Calu3 (cell line): ENCODE results near the gene DLGAP1. TPM values are rescaled to one million over a fixed set of nuclear protein-coding genes. Genes with fewer than 3 reads are reported as not detected.

Experiments used
- BruUV-seq: library from RNA; stranded (reverse); fragments of 400-500 nt; replicated peaks from 2 replicates; lab custom pipeline; 2021; lab: Mats Ljungman, UMichigan
- CTCF ChIA-PET: fragments of 300-600 bp; sonication (Branson Sonifier 250); formaldehyde crosslinking; loops from one replicate; lab custom pipeline; 2022; ENCODE audit warnings: antibody characterized with exemption; lab: Charles Lee
- DNase-seq: peaks from one replicate; pipeline ENCODE4 v3.0.0; 2022
- H3K27ac Mint-ChIP-seq: one replicate; pipeline ENCODE4 v1.8.0; 2022; ENCODE audit warnings: mixed read lengths; ENCODE audit not compliant: unreplicated experiment
- H3K27me3 Mint-ChIP-seq: one replicate; pipeline ENCODE4 v1.8.0; 2022; ENCODE audit warnings: mixed read lengths; ENCODE audit not compliant: unreplicated experiment
- H3K36me3 Mint-ChIP-seq: one replicate; pipeline ENCODE4 v1.8.0; 2022; ENCODE audit warnings: mild to moderate bottlenecking, moderate library complexity, mixed read lengths; ENCODE audit not compliant: insufficient read depth, unreplicated experiment
- H3K4me1 Mint-ChIP-seq: one replicate; pipeline ENCODE4 v1.8.0; 2022; ENCODE audit warnings: mild to moderate bottlenecking, low read depth, mixed read lengths; ENCODE audit not compliant: unreplicated experiment
- H3K4me3 Mint-ChIP-seq: one replicate; pipeline ENCODE4 v1.8.0; 2022; ENCODE audit warnings: mild to moderate bottlenecking, low read depth, moderate library complexity, mixed read lengths; ENCODE audit not compliant: unreplicated experiment
- H3K9me3 Mint-ChIP-seq: one replicate; pipeline ENCODE4 v1.8.0; 2022; ENCODE audit warnings: low read depth, mixed read lengths; ENCODE audit not compliant: unreplicated experiment
- intact Hi-C: fragments of 100-400 bp; cut with micrococcal nuclease; formaldehyde crosslinking; loops from one replicate; pipeline ENCODE4 v1.10.0; 2022; ENCODE audit not compliant: unreplicated experiment
- total RNA-seq: library from RNA; stranded (reverse); gene quantifications from 2 replicates; pipeline ENCODE4 v1.2.3, GENCODE V29; 2022
- TF ChIP-seq, protein P1 (sequence below): fragments of 200-600 bp; IDR thresholded peaks from one replicate; pipeline ENCODE4 v1.8.0; 2022; ENCODE audit warnings: antibody characterized with exemption; ENCODE audit not compliant: unreplicated experiment

The DLGAP1 gene
- total RNA-seq, 1 experiment from 2014 or later = 9.0 TPM

DNA sequence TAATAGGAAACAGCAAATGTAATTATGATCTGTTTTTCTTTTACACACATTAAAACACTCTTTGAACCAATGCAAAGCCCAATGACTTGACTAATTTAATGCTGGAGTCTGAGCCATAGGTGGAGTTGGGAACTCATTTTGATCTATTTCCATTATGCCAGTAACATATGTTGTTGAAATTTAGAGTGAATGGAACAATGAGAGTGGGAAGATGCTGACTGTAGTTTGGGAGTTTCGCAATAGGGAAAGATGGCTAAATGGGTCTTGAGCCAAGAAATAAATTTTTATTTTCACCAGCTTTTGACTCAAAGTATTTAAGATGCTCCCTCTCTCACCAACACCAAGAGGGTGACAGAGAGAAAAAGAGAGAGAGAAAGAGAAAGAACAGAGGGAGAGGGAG is 246.7 kb downstream of the DLGAP1 start:
- H3K36me3 Mint-ChIP-seq = no peaks in the 10 kb centered on the region
- H3K4me1 Mint-ChIP-seq = no peaks in the 10 kb centered on the region
- TF ChIP-seq, protein P1, sequence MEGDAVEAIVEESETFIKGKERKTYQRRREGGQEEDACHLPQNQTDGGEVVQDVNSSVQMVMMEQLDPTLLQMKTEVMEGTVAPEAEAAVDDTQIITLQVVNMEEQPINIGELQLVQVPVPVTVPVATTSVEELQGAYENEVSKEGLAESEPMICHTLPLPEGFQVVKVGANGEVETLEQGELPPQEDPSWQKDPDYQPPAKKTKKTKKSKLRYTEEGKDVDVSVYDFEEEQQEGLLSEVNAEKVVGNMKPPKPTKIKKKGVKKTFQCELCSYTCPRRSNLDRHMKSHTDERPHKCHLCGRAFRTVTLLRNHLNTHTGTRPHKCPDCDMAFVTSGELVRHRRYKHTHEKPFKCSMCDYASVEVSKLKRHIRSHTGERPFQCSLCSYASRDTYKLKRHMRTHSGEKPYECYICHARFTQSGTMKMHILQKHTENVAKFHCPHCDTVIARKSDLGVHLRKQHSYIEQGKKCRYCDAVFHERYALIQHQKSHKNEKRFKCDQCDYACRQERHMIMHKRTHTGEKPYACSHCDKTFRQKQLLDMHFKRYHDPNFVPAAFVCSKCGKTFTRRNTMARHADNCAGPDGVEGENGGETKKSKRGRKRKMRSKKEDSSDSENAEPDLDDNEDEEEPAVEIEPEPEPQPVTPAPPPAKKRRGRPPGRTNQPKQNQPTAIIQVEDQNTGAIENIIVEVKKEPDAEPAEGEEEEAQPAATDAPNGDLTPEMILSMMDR = no peak
- peaks cover 33% of the 10 kb centered on the region for H3K27me3 Mint-ChIP-seq
- DNase-seq = no peak
- intact Hi-C loops = no loop called here
- CTCF ChIA-PET = no interaction called here
- H3K27ac Mint-ChIP-seq = no peak overlapping the region
- H3K4me3 Mint-ChIP-seq = no peak overlapping the region
- BruUV-seq = no TSS peak
- no peaks in the 10 kb centered on the region for H3K9me3 Mint-ChIP-seq

DNA sequence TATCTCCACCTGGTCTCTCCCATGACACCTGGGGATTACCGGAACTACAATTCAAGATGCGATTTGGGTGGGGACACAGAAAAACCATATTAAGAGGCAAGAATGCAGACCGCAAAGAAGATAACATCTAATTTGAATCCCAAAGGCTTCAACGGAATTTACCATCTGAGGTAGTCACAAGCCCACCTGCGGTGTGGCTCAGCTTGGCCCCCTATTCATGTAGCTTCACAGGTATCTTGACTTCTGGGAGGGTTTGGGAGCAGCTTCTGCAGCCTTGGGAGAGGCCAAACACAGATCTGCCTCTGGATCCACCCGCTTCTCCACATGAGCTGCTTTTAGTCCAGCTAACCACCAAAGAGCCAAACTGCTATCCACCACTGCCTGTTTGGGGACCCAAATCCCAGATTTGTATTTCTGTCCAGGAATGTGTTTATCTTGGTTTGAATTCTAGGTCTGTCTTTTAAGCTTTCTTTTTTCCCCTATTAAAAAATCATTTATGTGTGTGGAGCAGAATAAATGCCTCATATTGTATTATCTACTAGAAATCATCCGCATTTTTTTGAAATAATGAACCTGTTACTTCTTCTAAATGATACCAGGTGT is 247.6 kb downstream of the DLGAP1 start:
- Mint-ChIP-seq H3K36me3 (no peaks in the 10 kb centered on the region), H3K4me3 (no peak overlapping the region), H3K4me1 (no peaks in the 10 kb centered on the region), H3K27me3 (peaks cover 28% of the 10 kb centered on the region), H3K9me3 (no peaks in the 10 kb centered on the region), H3K27ac (no peak overlapping the region)
- TF ChIP-seq, protein P1 = no peak
- intact Hi-C loops = no loop called here
- CTCF ChIA-PET = no interaction called here
- DNase-seq = no peak
- no TSS peak for BruUV-seq

DNA sequence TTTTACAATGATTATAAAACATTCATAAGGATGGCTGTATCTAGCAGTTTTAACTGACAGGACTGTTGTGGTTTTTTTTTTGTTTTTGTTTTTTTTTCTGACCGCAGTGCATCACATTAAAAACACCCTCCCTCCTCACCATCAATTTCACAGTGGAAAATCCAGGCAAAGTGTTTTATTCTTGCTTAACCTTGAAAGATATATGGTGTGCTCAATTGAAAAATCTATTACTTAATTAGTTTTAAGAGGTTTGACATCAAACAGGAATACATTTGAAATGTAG is 250.7 kb downstream of the DLGAP1 start:
- H3K4me1 Mint-ChIP-seq = no peaks in the 10 kb centered on the region
- CTCF ChIA-PET = no interaction called here
- H3K9me3 Mint-ChIP-seq = no peaks in the 10 kb centered on the region
- no TSS peak for BruUV-seq
- H3K27ac Mint-ChIP-seq = no peak overlapping the region
- TF ChIP-seq, protein P1 = no peak
- peaks cover 28% of the 10 kb centered on the region for H3K27me3 Mint-ChIP-seq
- intact Hi-C loops = no loop called here
- no peak for DNase-seq
- no peak overlapping the region for H3K4me3 Mint-ChIP-seq
- H3K36me3 Mint-ChIP-seq = no peaks in the 10 kb centered on the region

- CTCF ChIA-PET = no interaction called here
- Mint-ChIP-seq H3K27me3 (peaks cover 28% of the 10 kb centered on the region), H3K27ac (no peak overlapping the region), H3K4me1 (no peaks in the 10 kb centered on the region), H3K36me3 (no peaks in the 10 kb centered on the region), H3K4me3 (no peak overlapping the region), H3K9me3 (no peaks in the 10 kb centered on the region)
- BruUV-seq = no TSS peak
- no peak for DNase-seq
- intact Hi-C loops = no loop called here
- TF ChIP-seq, protein P1 = no peak
Observed at GRCh38 chr18:4203568-4204437, 251.3 kb downstream of the DLGAP1 start.
